ENCODE data around the gene BATF3.
"Not testable (repeated sequence)": the region's sequence is repeated elsewhere in the genome, so short reads cannot be mapped to it uniquely, and the experiment has no call there.

The BATF3 gene

DNA sequence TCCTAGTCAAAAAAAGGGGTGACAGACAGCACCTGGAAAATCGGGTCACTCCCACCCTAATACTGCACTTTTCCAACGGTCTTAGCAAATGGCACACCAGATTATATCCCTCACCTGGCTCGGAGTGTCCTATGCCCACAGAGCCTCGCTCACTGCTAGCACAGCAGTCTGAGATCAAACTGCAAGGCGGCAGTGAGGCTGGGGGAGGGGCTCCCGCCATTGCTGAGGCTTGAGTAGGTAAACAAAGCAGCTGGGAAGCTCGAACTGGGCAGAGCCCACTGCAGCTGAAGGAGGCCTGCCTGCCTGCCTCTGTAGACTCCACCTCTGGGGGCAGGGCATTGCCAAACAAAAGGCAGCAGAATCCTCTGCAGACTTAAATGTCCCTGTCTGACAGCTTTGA, 41.4 kb downstream of the BATF3 start:
- DNase-seq (ENCODE audit: low read depth), result not testable (repeated sequence)

- DNase-seq (ENCODE audit: low read depth), result no peak
Measured at GRCh38 chr1:212656730-212657129, 42.9 kb downstream of the BATF3 start.

DNA sequence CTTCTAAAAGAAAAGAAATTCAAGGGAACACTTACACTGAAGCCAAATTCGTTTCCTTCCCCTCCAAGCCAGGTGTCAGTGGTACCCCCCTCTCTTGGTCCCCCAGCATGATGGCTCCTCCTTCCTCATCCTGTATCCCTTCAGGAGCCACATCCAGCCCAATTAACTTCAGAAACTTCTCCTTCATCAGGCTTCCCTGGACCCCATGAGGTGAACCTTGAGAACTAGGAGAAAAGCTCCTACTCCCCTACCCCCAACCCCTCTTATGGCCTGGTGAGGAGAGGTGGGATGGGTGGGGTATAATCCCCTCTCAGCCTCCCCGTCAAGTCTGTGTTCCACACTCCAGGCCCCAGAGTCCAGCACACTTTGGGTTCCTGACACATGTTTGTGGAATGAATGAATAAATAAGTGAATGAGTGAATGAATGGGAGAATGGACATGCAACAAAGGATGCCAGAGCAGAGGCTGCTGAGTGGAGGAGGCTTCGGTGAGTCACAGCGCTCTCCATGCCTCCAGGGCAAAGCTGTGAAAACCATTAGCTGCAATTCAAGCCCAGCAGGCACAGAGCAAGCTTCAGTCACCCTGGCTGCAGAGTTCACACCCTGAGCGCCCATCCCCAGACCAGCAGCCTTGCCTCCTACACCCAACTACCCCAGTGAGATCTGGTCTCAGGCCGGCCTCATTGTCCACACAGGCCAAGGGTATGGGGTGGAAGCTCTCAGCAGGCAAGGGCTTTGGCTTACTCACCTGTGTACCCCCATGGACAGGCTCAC, 43.8 kb downstream of the BATF3 start:
- no peak for DNase-seq (ENCODE audit: low read depth)

DNA sequence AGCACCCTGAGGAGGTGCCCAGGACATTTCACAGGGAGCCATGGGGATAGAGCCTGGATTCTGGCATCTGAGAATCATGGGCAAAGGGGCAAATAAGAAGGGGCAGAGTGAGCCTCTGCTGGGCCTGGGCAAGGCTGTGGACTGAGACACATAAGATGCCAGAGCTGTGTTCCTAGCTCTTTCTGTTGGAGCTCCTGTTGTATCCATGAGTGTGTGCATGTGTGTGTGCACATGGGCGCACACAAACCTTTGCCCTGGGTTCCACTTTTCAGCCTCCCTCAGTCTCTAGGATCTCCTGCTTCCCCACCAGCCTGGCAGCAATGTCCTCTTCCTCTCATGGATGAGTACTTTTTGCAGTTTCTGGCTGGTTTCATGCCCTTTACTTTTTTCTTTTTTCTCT, 47.0 kb downstream of the BATF3 start:
- DNase-seq (ENCODE audit: low read depth), result no peak

DNA sequence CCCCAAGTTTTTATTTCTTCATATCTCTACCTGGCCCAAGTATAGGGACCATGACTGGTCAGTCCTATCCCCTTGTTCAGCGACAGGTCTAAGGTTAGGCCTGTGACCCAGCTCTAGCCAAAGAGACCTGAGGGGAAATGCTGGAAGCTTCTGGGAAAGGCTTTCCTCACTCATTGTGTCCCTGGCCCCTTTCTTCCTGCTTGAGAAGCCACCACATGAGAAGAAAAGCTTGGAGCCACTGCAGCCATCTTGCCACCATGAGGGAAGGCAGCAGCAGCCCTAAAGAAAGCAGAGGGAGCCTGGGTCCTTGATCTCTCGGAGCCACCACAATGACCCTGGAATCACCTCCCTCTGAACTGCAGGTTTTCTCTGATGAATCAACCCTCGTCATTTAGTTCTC, 47.7 kb downstream of the BATF3 start:
- no peak for DNase-seq (ENCODE audit: low read depth)

DNA sequence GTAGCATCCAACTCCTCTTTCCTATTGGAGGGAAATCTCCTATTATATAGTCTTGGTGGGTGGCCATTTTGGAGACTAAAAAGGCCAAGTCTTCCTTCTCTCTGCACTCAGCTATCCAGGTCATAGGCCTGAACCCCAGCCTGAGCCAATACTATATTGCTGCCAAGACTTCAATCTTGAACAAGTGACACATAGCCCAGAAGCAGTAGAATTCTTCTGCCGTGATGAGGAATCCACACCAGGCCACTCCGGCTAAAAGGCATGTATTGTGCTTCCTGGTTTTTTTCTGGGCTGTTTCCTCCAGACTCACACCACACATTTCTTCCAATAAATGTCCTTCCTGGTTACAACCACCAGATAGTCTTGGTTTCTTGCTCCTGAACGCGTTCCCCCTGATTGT, 48.1 kb downstream of the BATF3 start:
- no peak for DNase-seq (ENCODE audit: low read depth)

DNA sequence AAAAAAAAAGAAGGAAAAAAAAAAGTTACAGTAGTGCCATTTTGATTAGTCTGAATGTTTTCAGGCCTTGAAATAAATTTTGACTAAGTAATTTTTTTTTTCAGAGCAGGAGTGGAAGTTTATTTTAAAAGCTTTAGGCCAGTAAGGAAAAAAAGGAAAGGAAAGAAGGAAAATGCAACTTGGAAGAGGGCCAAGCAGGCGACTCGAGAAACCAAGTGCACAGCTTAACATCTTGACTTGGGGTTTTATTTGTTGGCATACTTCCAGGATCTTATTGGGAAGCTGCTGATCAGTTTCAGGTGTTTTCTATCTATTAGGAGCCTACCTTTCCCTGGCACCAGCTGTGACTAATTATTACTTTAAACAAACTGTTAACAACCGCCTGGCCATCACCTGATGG, 49.4 kb downstream of the BATF3 start:
- DNase-seq (ENCODE audit: low read depth), result no peak

GRCh38 chr1:212649020-212649419, 50.6 kb downstream of the BATF3 start:
- no peak for DNase-seq (ENCODE audit: low read depth)

DNA sequence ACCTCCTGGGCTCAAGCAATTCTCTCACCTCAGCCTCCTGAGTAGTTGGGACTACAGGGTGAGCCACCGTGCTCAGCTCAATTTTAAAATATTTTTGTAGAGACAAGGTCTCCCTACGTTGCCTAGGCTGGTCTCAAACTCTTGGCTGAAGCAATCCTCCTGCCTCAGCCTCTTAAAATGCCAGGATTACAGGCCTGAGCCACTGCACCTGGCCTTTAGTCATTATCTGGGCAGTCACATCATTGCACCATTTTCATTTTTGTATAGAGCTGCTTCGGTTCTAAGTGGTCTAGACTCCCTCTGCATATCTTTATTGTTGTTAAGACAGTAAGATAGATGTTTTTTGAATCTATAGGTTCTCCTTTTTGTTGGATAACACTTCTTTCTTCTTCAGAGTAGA, 51.2 kb downstream of the BATF3 start:
- no peak for DNase-seq (ENCODE audit: low read depth)

DNA sequence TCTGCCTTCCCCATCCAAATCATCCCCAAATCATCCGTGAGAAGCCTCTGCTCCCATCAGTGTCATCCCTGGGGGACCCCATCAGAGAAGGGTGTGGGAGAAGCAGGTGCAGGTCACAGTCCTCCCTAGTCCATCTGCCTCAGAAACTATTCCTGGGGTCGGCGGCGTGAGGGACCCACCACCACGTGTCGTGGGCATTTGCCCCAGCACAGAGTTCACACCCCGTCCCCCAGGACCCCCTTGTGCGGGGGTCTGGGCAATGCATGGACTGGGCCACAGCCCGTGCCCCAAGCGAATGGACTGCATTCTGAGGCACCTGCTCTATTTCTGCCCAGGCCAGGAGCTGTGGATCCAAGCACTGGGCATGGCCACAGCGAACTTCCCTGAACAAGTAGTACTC, 52.6 kb downstream of the BATF3 start:
- no peak for DNase-seq (ENCODE audit: low read depth)

GRCh38 chr1:212646588-212646987, 53.1 kb downstream of the BATF3 start:
- DNase-seq (ENCODE audit: low read depth), result no peak

DNA sequence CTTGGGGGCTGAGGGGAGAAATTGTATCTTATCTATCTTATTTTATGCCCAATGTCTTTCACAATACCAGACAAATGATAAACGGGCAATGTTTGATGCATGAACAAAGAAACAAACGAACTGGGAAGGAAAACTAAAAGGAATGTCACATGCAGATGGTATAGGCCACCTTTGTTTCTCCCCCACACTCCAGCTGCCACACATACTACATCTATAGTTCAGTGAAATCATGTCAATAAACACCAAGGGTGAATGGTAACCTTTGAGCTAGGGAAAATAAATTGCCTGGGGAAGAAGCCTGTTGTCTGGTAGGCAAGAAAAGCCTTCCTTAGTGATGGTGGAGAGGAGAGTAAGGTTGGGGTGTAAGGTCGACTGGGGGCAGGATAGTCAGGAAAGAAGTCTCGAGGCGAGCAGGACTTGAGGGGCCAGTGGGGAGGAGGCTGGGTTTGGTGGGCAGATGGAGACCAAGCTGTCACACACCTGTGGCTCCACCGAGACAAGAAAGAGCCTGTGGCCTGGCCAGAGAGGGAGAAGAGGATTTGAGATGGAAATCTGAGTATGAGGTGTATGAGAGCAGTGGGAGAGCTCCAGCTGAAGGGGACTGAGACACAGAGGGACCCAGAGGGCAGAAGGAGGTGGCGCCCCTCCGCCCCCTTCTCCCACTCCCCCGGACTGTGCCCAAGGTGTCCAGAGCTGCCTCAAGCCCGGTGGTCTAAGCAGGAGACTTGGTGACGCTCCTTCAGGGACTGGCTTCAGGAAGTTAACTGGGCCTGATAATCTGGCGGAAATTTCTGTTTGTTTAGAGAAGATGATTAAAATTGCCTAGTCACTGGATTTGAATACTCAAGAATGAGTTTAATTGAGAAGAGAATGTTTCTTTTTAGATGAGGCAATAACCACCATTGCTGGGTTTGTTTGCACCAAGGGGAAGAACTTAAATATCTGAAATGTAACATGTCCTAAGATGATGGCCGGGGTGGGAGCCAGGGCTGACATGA, 53.8 kb downstream of the BATF3 start:
- DNase-seq (ENCODE audit: low read depth), result no peak

- no peak for DNase-seq (ENCODE audit: low read depth)
Measured at GRCh38 chr1:212644866-212645545, 54.6 kb downstream of the BATF3 start.

GRCh38 chr1:212643877-212644276, 55.8 kb downstream of the BATF3 start:
- no peak for DNase-seq (ENCODE audit: low read depth)

DNA sequence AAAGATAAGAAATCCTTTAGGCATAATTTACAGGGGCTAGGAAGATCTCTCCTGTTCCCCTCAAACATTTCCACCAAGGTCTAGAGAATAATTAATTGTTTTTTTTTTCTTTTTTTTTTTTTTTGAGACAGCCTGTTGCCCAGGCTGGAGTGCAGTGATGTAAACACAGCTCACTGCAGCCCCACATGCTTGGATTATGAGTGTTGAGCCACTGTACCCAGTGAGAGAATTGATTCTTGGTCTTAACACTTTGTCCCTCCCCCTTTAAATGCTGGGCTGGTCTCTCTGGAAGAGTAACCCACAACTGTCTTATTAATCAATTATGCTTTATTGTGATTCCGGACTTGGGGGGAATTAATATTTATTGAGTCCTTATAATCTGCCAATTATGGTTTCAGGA, 57.7 kb downstream of the BATF3 start:
- DNase-seq (ENCODE audit: low read depth), result no peak

GRCh38 chr1:212640223-212640878, 59.3 kb downstream of the BATF3 start:
- no peak for DNase-seq (ENCODE audit: low read depth)

- not testable (repeated sequence) for DNase-seq (ENCODE audit: low read depth)
Measured at GRCh38 chr1:212639524-212639923, 60.1 kb downstream of the BATF3 start.

- DNase-seq (ENCODE audit: low read depth), result no peak
Measured at GRCh38 chr1:212638492-212639151, 61.0 kb downstream of the BATF3 start.

- no peak for DNase-seq (ENCODE audit: low read depth)
Measured at GRCh38 chr1:212637902-212638301, 61.7 kb downstream of the BATF3 start.
